GM19099 (cell line): ENCODE data around the gene GAGE12F.
"Not testable (repeated sequence)": the region's sequence is repeated elsewhere in the genome, so short reads cannot be mapped to it uniquely, and the experiment has no call there.

Source experiments
- POLR2A ChIP-seq: IDR thresholded peaks from 3 replicates; pipeline ENCODE4 v1.6.1; 2011; ENCODE audit warnings: low read depth; ENCODE audit not compliant: insufficient read length; ENCODE audit errors: extremely low read depth

Gene GAGE12F

GRCh38 chrX:49560542-49560941 is at the start of gene GAGE12F:
GAGE12F (plus strand) TSS chrX:49560842; CDS start chrX:49561997, 1,155 bp downstream.
- TF ChIP-seq POLR2A: not testable (repeated sequence)

GRCh38 chrX:49531877-49532276 is 28.8 kb upstream of the GAGE12F start, which contains the start of gene GAGE12C:
GAGE12C (plus strand) TSS chrX:49532177; CDS start chrX:49533332, 1,155 bp downstream.
- not testable (repeated sequence) for TF ChIP-seq POLR2A

GRCh38 chrX:49541433-49541832 is 19.2 kb upstream of the GAGE12F start, which contains the start of gene GAGE12D:
GAGE12D (plus strand) TSS chrX:49541733; CDS start chrX:49542888, 1,155 bp downstream.
- TF ChIP-seq POLR2A: not testable (repeated sequence)

- not testable (repeated sequence) for TF ChIP-seq POLR2A
Measured at GRCh38 chrX:49550989-49551388, 9.7 kb upstream of the GAGE12F start, which contains the start of gene GAGE12E. GAGE12E (plus strand) TSS chrX:49551289; CDS start chrX:49552444, 1,155 bp downstream.

GRCh38 chrX:49570100-49570499 is 9.5 kb downstream of the GAGE12F start, which contains the start of gene GAGE12G:
GAGE12G (plus strand) TSS chrX:49570400; CDS start chrX:49571555, 1,155 bp downstream.
- TF ChIP-seq POLR2A: not testable (repeated sequence)

- not testable (repeated sequence) for TF ChIP-seq POLR2A
Measured at GRCh38 chrX:49579649-49580048, 19.0 kb downstream of the GAGE12F start, which contains the start of gene GAGE12H. GAGE12H (plus strand) TSS chrX:49579949; CDS start chrX:49581104, 1,155 bp downstream.

GRCh38 chrX:49589196-49589595 is 28.6 kb downstream of the GAGE12F start, which contains the start of gene GAGE2A:
GAGE2A (plus strand) TSS chrX:49589496; CDS start chrX:49590651, 1,155 bp downstream.
- not testable (repeated sequence) for TF ChIP-seq POLR2A

- TF ChIP-seq POLR2A: not testable (repeated sequence)
Measured at GRCh38 chrX:49598720-49599119, 38.1 kb downstream of the GAGE12F start, which contains the start of gene GAGE1. GAGE1 (plus strand) TSS chrX:49599020; CDS start chrX:49600175, 1,155 bp downstream.

GRCh38 chrX:49610718-49611310 is 50.2 kb downstream of the GAGE12F start:
- TF ChIP-seq POLR2A: no peak
